Loucy (cell line): ENCODE results near the gene TGFBRAP1.
"Not testable (repeated sequence)": the region's sequence is repeated elsewhere in the genome, so short reads cannot be mapped to it uniquely, and the experiment has no call there.

Source experiments
- H2AFZ ChIP-seq: fragments of 200-600 bp; sonication (generic); 2 replicates; pipeline ENCODE4 v1.6.0; 2016; ENCODE audit warnings: antibody characterized with exemption, mild to moderate bottlenecking, low read length, moderate library complexity
- H3F3A ChIP-seq: fragments of 200-600 bp; 2 replicates; pipeline ENCODE4 v1.6.0; 2016; ENCODE audit warnings: antibody characterized with exemption, low read depth, mild to moderate bottlenecking
- H3K27me3 ChIP-seq: fragments of 200-600 bp; sonication (generic); 2 replicates; pipeline ENCODE4 v1.6.1; 2014; ENCODE audit warnings: low read length, mild to moderate bottlenecking; ENCODE audit not compliant: insufficient read depth, poor library complexity, severe bottlenecking
- H3K36me3 ChIP-seq: fragments of 200-600 bp; sonication (generic); 2 replicates; pipeline ENCODE4 v1.6.1; 2016; ENCODE audit warnings: low read length; ENCODE audit not compliant: insufficient read depth
- H3K4me1 ChIP-seq: fragments of 200-600 bp; sonication (generic); 2 replicates; pipeline ENCODE4 v1.5.1; 2014; ENCODE audit warnings: low read length, mild to moderate bottlenecking; ENCODE audit not compliant: insufficient read depth, poor library complexity, severe bottlenecking
- H3K4me2 ChIP-seq: fragments of 200-600 bp; sonication (generic); 2 replicates; pipeline ENCODE4 v1.6.0; 2014; ENCODE audit warnings: antibody characterized with exemption, low read length, low read depth, mild to moderate bottlenecking; ENCODE audit not compliant: poor library complexity, severe bottlenecking
- H3K4me3 ChIP-seq: fragments of 200-600 bp; sonication (generic); 2 replicates; pipeline ENCODE4 v1.5.1; 2014; ENCODE audit warnings: low read length, mild to moderate bottlenecking, mixed read lengths; ENCODE audit not compliant: poor library complexity, severe bottlenecking
- H3K79me2 ChIP-seq: fragments of 200-600 bp; sonication (generic); 2 replicates; pipeline ENCODE4 v1.6.1; 2014; ENCODE audit warnings: low read length; ENCODE audit not compliant: insufficient read depth
- H3K9ac ChIP-seq: fragments of 200-600 bp; sonication (generic); 2 replicates; pipeline ENCODE4 v1.6.0; 2014; ENCODE audit warnings: mild to moderate bottlenecking, low read depth, low read length, moderate library complexity; ENCODE audit not compliant: poor library complexity, severe bottlenecking
- H3K9me2 ChIP-seq: fragments of 200-600 bp; sonication (generic); replicated peaks from 2 replicates; pipeline ENCODE4 v1.6.1; 2016; ENCODE audit warnings: low read depth, low read length, mixed read lengths
- H3K9me3 ChIP-seq: fragments of 200-600 bp; sonication (generic); 2 replicates; pipeline ENCODE4 v1.6.1; 2014; ENCODE audit warnings: mild to moderate bottlenecking, antibody characterized with exemption, low read length, low read depth; ENCODE audit not compliant: insufficient read depth
- H4K20me1 ChIP-seq: fragments of 200-600 bp; sonication (generic); 2 replicates; pipeline ENCODE4 v1.6.0; 2014; ENCODE audit warnings: antibody characterized with exemption, low read length, mild to moderate bottlenecking; ENCODE audit not compliant: insufficient read depth, poor library complexity, severe bottlenecking
- CTCF ChIP-seq: fragments of 200-600 bp; sonication (generic); conservative IDR thresholded peaks from 2 replicates; pipeline ENCODE4 v1.5.1; 2014; ENCODE audit warnings: mild to moderate bottlenecking, antibody characterized with exemption, low read length
- EZH2phosphoT487 ChIP-seq: fragments of 200-600 bp; IDR thresholded peaks from 2 replicates; pipeline ENCODE4 v1.6.1; 2018; ENCODE audit warnings: antibody characterized with exemption, mild to moderate bottlenecking, moderate library complexity, borderline replicate concordance

TGFBRAP1 gene

GRCh38 chr2:105252271-105252670, 77.3 kb downstream of the TGFBRAP1 start:
- TF ChIP-seq EZH2phosphoT487: no peak
- no peak for TF ChIP-seq CTCF
- H3K4me3 ChIP-seq: no peak overlapping the region
- no peak overlapping the region for H3K4me2 ChIP-seq
- H3K36me3 ChIP-seq: no peaks in the 10 kb centered on the region
- H2AFZ ChIP-seq: no peak overlapping the region
- H3K9ac ChIP-seq: no peak overlapping the region
- H3K79me2 ChIP-seq: no peaks in the 10 kb centered on the region
- H3F3A ChIP-seq: no peaks in the 10 kb centered on the region
- no peaks in the 10 kb centered on the region for H3K9me2 ChIP-seq
- H3K27me3 ChIP-seq: no peaks in the 10 kb centered on the region
- H3K9me3 ChIP-seq: no peaks in the 10 kb centered on the region
- no peaks in the 10 kb centered on the region for H4K20me1 ChIP-seq
- H3K4me1 ChIP-seq: no peaks in the 10 kb centered on the region

- not testable (repeated sequence) for H3K9me3 ChIP-seq, H3K9me2 ChIP-seq, H3K4me3 ChIP-seq, H4K20me1 ChIP-seq, H3K4me1 ChIP-seq, H3K9ac ChIP-seq, H3K79me2 ChIP-seq, H3F3A ChIP-seq, H3K36me3 ChIP-seq, H3K27me3 ChIP-seq, H2AFZ ChIP-seq, H3K4me2 ChIP-seq
Observed at GRCh38 chr2:105251016-105251648, 78.4 kb downstream of the TGFBRAP1 start.

- Histone ChIP-seq H3F3A (no peaks in the 10 kb centered on the region), H3K4me2 (no peak overlapping the region), H3K27me3 (no peaks in the 10 kb centered on the region), H3K79me2 (no peaks in the 10 kb centered on the region), H3K9me3 (no peaks in the 10 kb centered on the region), H4K20me1 (no peaks in the 10 kb centered on the region), H3K4me1 (no peaks in the 10 kb centered on the region), H3K36me3 (no peaks in the 10 kb centered on the region), H2AFZ (no peak overlapping the region), H3K9ac (no peak overlapping the region), H3K9me2 (no peaks in the 10 kb centered on the region), H3K4me3 (no peak overlapping the region)
- TF ChIP-seq CTCF (no peak), EZH2phosphoT487 (no peak)
Observed at GRCh38 chr2:105249891-105250290, 79.6 kb downstream of the TGFBRAP1 start.

- H3K9me2 ChIP-seq: no peaks in the 10 kb centered on the region
- no peak overlapping the region for H2AFZ ChIP-seq
- H3K79me2 ChIP-seq: no peaks in the 10 kb centered on the region
- H3K4me1 ChIP-seq: no peaks in the 10 kb centered on the region
- no peaks in the 10 kb centered on the region for H4K20me1 ChIP-seq
- no peak overlapping the region for H3K4me3 ChIP-seq
- H3K36me3 ChIP-seq: no peaks in the 10 kb centered on the region
- H3K9ac ChIP-seq: no peak overlapping the region
- no peaks in the 10 kb centered on the region for H3K27me3 ChIP-seq
- TF ChIP-seq CTCF: no peak
- no peak for TF ChIP-seq EZH2phosphoT487
- no peaks in the 10 kb centered on the region for H3K9me3 ChIP-seq
- H3F3A ChIP-seq: no peaks in the 10 kb centered on the region
- H3K4me2 ChIP-seq: no peak overlapping the region
Observed at GRCh38 chr2:105249181-105249580, 80.4 kb downstream of the TGFBRAP1 start.
